Activated CD4-positive, alpha-beta T cell treated with anti-CD3 and anti-CD28 coated beads for 36 hours (primary cell): Measurements from ENCODE around the gene PHF13. TPM values are rescaled to one million over a fixed set of nuclear protein-coding genes. Genes with fewer than 3 reads are reported as not detected.

Experiments used
- ATAC-seq: fragments of 200-7000 bp; cut with Tn5 transposase; one replicate; pipeline ENCODE4 v1.10.0; 2021; ENCODE audit warnings: mild to moderate bottlenecking, moderate library complexity
- CTCF ChIA-PET: fragments of 350-600 bp; sonication (Branson Sonifier 250); formaldehyde crosslinking; loops from one replicate; lab custom pipeline; 2021; ENCODE audit warnings: antibody characterized with exemption; lab: Charles Lee
- POLR2A ChIA-PET: fragments of 350-600 bp; sonication (Branson Sonifier 250); formaldehyde crosslinking; loops from one replicate; lab custom pipeline; 2021; ENCODE audit warnings: antibody characterized with exemption, inconsistent platforms; lab: Charles Lee
- DNase-seq: peaks from one replicate; pipeline ENCODE4 v3.0.0-alpha.2; 2020
- H3K27ac Mint-ChIP-seq: one replicate; pipeline ENCODE4 v1.8.0; 2021; ENCODE audit warnings: mixed read lengths
- H3K27me3 Mint-ChIP-seq: one replicate; pipeline ENCODE4 v1.8.0; 2021; ENCODE audit warnings: mixed read lengths
- H3K36me3 Mint-ChIP-seq: one replicate; pipeline ENCODE4 v1.8.0; 2021; ENCODE audit warnings: low read depth, mixed read lengths
- H3K4me1 Mint-ChIP-seq: one replicate; pipeline ENCODE4 v1.8.0; 2021; ENCODE audit warnings: mixed read lengths
- H3K4me3 Mint-ChIP-seq: one replicate; pipeline ENCODE4 v1.8.0; 2021; ENCODE audit warnings: mild to moderate bottlenecking, moderate library complexity, mixed read lengths
- H3K9me3 Mint-ChIP-seq: one replicate; pipeline ENCODE4 v1.8.0; 2021; ENCODE audit warnings: low read depth, mixed read lengths
- intact Hi-C, 2 experiments: fragments of 100-400 bp; cut with DNase I in 1 of 2; cut with micrococcal nuclease in 1 of 2; formaldehyde crosslinking; loops; one replicate each; pipeline versions ENCODE4 v1.14.2 to v1.15.1; 2022 to 2024; cut with DNase I, micrococcal nuclease
- total RNA-seq, 2 experiments: library from RNA; stranded (reverse); gene quantifications; one replicate each; pipeline ENCODE4 v1.2.3, GENCODE V29; 2021

Gene PHF13
- 10 to 100 TPM; 13.2 to 13.6 TPM for total RNA-seq

DNA sequence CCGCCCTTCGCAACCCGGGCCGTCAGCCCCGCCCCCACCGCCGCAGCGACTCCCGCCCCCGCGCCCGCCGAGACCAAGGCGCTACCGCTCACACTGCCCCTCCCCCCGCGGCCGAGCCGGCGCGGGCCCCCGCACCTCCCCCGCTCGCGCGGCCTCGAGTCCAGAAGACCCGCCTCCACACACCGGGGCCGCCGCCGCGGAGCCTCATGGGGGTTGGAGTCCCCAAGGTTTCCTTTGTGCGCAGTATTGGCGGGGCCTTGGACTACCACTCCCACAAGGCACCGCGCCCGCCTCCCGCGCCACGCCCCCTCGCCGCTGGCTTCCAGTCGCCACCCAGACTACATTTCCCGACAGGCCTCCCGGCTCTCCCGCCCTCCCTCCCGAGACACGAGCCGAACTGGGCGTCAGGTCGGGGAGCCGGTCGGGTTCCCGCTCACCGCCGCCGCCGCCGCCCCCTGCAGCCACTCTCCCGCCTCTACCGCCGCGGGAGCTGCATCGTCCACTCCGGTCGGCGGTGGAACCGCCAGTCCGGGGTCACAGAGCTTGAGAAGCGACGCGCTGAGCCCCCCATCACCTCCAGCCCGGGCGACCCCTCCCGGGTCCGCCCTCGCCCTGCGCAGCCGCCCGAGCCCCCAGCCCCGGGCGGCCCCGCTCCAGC, at the start of gene PHF13:
PHF13 (plus strand) TSS at position 371 of the 658 bp plus-strand sequence. CDS start 336 bp downstream, outside the sequence.
- H3K27ac Mint-ChIP-seq = peak within 1 kb of the TSS; percentile 87
- intact Hi-C loops = loop anchor here (1.0 kb wide), 9 partner anchors 10 to 414 kb away; partner anchors contain the start of genes CAMTA1 (in 1 of the 2), DNAJC11 (in 1 of the 2), NOL9 (in 1 of the 2) and RPL22 (in 1 of the 2)
- DNase-seq = peak; percentile 100
- peaks cover 20% of the 10 kb centered on the region for H3K4me1 Mint-ChIP-seq
- peaks cover 6% of the 10 kb centered on the region for H3K36me3 Mint-ChIP-seq
- H3K27me3 Mint-ChIP-seq = no peaks in the 10 kb centered on the region
- POLR2A ChIA-PET = interaction anchor here (0.8 to 1.2 kb wide), 2 partner anchors 9 to 12 kb away, joined by 4 to 6 read pairs; no protein-coding TSS in a partner anchor
- ATAC-seq = peak; percentile 98
- CTCF ChIA-PET = interaction anchor here (1.1 kb wide), 1 partner anchor 12 kb away, joined by 3 read pairs; no protein-coding TSS in a partner anchor
- peak within 1 kb of the TSS; percentile 80 for H3K4me3 Mint-ChIP-seq
- H3K9me3 Mint-ChIP-seq = no peaks in the 10 kb centered on the region

DNA sequence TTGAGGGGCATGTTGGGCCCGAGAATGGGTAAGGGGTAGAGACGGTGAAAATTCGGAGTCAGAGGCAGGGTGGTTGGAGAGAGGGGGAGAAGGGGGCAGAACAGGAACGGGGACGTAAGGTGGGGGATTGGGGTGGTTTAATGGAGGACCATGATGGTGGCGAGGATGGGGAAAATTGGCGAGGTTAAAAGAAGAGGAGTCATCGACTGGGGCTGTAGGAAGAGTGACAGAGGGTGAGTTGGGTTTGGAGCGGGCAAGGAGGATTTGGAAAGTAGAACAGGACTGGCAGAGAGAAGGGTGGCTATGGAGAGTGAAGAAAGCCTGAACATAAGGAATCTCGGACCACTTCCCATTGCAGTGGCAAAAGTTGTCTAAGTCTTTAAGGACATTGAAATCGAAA, 44.5 kb upstream of the PHF13 start:
- peaks cover 5% of the 10 kb centered on the region for H3K9me3 Mint-ChIP-seq
- H3K27ac Mint-ChIP-seq = no peak overlapping the region
- H3K36me3 Mint-ChIP-seq = no peaks in the 10 kb centered on the region
- ATAC-seq (no peak), DNase-seq (no peak)
- CTCF ChIA-PET = interaction anchor here (0.7 kb wide), 1 partner anchor 114 kb away, joined by 3 read pairs; no protein-coding TSS in a partner anchor
- no peak overlapping the region for H3K4me3 Mint-ChIP-seq
- intact Hi-C loops = no loop called here
- POLR2A ChIA-PET = no interaction called here
- H3K27me3 Mint-ChIP-seq = no peaks in the 10 kb centered on the region
- no peaks in the 10 kb centered on the region for H3K4me1 Mint-ChIP-seq

DNA sequence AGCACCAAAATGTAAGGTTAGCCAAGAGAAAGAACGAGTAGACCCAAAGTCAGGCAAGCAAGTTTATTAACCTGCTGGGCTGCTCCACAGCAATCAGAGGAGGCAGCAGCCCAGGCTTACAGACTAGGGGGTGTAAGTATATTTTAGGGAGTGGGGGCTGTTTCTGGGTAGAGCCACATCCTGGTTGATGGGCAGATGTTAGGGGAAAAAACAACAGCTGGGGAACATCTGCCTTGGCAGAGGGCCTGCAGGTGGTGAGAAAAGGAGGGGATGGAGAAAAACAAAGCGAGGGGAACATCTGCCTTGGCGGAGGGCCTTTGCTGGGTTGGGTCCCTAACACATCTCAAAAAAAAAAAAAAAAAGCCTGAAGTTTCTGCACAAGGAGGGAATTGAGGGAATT, 43.4 kb upstream of the PHF13 start:
- intact Hi-C loops = no loop called here
- Mint-ChIP-seq H3K27ac (no peak overlapping the region), H3K4me3 (no peak overlapping the region), H3K36me3 (no peaks in the 10 kb centered on the region), H3K9me3 (peaks cover 5% of the 10 kb centered on the region), H3K4me1 (no peaks in the 10 kb centered on the region), H3K27me3 (no peaks in the 10 kb centered on the region)
- POLR2A ChIA-PET = interaction anchor here (0.9 kb wide), 1 partner anchor 17 kb away, joined by 3 read pairs; no protein-coding TSS in a partner anchor
- no peak for DNase-seq
- CTCF ChIA-PET = interaction anchor here (1.3 kb wide), 1 partner anchor 15 kb away, joined by 3 read pairs; the partner anchor contains the start of gene TAS1R1
- ATAC-seq = no peak

DNA sequence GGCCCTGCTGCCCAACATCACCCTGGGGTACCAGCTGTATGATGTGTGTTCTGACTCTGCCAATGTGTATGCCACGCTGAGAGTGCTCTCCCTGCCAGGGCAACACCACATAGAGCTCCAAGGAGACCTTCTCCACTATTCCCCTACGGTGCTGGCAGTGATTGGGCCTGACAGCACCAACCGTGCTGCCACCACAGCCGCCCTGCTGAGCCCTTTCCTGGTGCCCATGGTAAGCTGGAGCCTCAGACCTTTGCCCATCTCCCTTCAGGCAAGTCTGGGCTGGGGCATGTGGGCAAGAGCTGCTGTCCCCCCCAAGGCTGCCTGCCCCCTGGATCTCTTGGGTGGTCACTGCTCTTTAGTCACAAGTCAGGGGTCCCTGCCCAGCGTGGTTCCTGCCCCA, 42.5 kb upstream of the PHF13 start:
- ChIA-PET POLR2A (no interaction called here), CTCF (interaction anchor here (1.3 kb wide), 1 partner anchor 16 kb away, joined by 3 read pairs; the partner anchor contains the start of gene TAS1R1)
- Mint-ChIP-seq H3K36me3 (no peaks in the 10 kb centered on the region), H3K4me3 (no peak overlapping the region), H3K4me1 (no peaks in the 10 kb centered on the region), H3K9me3 (peaks cover 5% of the 10 kb centered on the region), H3K27ac (no peak overlapping the region), H3K27me3 (no peaks in the 10 kb centered on the region)
- DNase-seq (no peak), ATAC-seq (no peak)
- intact Hi-C loops = no loop called here

DNA sequence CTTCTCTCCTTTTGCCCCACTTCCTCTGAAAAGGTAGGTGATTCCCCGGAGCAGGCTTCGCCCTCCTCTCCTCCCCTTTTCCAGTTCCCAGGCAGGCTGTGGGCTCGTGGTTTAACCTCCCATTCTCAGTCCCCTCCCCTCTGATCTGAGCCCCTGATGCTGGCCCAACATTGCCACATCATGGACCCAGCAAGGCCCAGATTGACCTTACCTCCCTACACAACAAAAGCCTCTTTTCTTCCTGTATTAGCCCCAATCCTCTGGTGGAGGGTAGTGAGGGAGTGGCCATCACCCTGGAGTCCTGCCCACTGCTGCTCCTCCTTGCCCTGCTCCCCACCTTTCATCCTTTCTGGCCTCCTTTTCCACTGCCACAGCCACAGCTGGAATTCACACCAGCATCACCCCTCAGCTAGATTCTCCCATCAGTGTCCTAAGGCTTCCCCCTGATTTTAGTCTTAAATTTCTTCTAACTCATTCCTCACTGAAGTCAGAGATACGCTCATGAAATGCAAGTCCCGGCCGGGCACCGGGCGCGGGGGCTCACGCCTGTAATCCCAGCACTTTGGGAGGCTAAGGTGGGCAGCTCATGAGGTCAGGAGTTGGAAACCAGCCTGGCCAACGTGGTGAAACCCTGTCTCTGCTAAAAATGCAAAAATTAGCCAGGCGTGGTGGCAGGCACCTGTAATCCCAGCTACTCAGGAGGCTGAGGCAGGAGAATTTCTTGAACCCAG, 40.7 kb upstream of the PHF13 start:
- no peak overlapping the region for H3K4me3 Mint-ChIP-seq
- intact Hi-C loops = no loop called here
- ATAC-seq = no peak
- ChIA-PET CTCF (no interaction called here), POLR2A (no interaction called here)
- H3K9me3 Mint-ChIP-seq = peaks cover 5% of the 10 kb centered on the region
- DNase-seq = no peak
- H3K4me1 Mint-ChIP-seq = no peaks in the 10 kb centered on the region
- no peaks in the 10 kb centered on the region for H3K27me3 Mint-ChIP-seq
- no peaks in the 10 kb centered on the region for H3K36me3 Mint-ChIP-seq
- no peak overlapping the region for H3K27ac Mint-ChIP-seq

DNA sequence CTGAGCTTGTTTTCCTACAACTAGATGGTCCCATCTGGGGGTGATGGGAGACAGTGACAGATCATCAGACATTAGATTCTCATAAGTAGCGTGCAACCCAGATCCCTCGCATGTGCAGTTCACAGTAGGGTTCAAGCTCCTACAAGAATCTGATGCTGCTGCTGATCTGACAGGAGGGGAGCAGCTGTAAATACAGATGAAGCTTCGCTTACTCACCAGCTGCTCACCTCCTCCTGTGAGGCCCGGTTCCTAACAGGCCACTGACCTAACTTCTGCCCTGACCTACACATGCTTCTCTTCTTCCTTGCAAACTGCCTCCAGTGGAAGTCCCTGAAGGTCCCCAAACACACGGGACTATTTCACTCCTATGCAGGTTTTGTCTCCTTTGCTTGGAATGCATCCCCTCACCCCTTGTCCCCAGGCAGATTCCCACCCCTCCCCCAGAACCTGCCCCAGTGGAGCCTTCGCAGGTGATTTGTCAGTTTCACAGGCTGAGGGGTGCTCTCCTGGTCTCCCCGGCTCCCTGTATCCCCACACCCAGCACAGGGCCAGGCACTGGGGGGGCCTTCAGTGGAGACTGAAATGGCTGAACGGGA, 39.4 kb upstream of the PHF13 start:
- no peak overlapping the region for H3K27ac Mint-ChIP-seq
- CTCF ChIA-PET = no interaction called here
- ATAC-seq (no peak), DNase-seq (no peak)
- intact Hi-C loops = no loop called here
- H3K27me3 Mint-ChIP-seq = no peaks in the 10 kb centered on the region
- no peaks in the 10 kb centered on the region for H3K36me3 Mint-ChIP-seq
- peaks cover 5% of the 10 kb centered on the region for H3K9me3 Mint-ChIP-seq
- peaks cover 1% of the 10 kb centered on the region for H3K4me1 Mint-ChIP-seq
- no peak overlapping the region for H3K4me3 Mint-ChIP-seq
- POLR2A ChIA-PET = no interaction called here

DNA sequence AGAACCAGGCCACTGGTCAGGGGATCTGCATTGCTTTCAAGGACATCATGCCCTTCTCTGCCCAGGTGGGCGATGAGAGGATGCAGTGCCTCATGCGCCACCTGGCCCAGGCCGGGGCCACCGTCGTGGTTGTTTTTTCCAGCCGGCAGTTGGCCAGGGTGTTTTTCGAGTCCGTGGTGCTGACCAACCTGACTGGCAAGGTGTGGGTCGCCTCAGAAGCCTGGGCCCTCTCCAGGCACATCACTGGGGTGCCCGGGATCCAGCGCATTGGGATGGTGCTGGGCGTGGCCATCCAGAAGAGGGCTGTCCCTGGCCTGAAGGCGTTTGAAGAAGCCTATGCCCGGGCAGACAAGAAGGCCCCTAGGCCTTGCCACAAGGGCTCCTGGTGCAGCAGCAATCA, 38.7 kb upstream of the PHF13 start:
- DNase-seq (no peak), ATAC-seq (no peak)
- H3K4me3 Mint-ChIP-seq = no peak overlapping the region
- H3K27me3 Mint-ChIP-seq = no peaks in the 10 kb centered on the region
- peaks cover 7% of the 10 kb centered on the region for H3K4me1 Mint-ChIP-seq
- intact Hi-C loops = no loop called here
- no peaks in the 10 kb centered on the region for H3K36me3 Mint-ChIP-seq
- no peak overlapping the region for H3K27ac Mint-ChIP-seq
- ChIA-PET POLR2A (interaction anchor here (0.6 kb wide), 1 partner anchor 20 kb away, joined by 4 read pairs; the partner anchor contains the start of gene NOL9), CTCF (no interaction called here)
- peaks cover 5% of the 10 kb centered on the region for H3K9me3 Mint-ChIP-seq

DNA sequence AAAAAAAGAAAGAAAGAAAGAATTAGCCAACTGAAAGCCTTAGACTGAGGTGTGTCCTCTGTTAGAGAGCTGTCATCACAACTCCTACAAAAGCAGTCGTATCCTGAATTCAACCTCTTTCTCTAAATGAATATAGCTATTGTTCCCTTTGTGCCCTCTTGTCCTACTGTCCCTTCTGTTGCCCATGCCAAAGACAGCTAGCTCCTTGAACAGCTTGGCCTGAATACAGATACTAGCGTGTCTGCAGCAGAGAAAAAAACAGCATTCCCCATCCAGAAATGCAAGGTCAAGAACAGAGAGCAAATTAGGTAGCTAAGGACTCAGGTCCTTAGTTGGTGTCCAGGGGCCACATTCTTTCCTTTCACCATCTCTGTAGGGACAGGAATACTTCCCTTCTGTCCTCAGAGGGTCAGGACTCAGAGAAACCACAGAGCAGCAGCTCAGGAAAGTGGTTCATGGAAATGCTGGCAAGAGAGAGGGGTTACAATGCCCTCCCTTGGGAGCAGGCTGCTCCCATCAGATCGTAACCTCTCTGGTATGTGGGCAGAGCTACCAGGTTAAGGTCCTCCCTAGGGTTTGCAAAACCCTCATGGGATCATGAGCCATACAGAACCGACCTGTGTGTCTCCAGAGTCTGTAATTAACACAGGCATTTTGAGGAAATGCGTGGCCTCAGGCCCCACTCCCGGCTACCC, 35.6 kb upstream of the PHF13 start:
- no peak overlapping the region for H3K4me3 Mint-ChIP-seq
- ChIA-PET CTCF (interaction anchor here (0.6 to 2.5 kb wide), 2 partner anchors 23 to 1196 kb away, joined by 3 to 15 read pairs; partner anchors contain the start of genes NOL9 and TAS1R1), POLR2A (interaction anchor here (0.5 kb wide), 1 partner anchor 25 kb away, joined by 3 read pairs; no protein-coding TSS in a partner anchor)
- H3K27ac Mint-ChIP-seq = no peak overlapping the region
- no peak for ATAC-seq
- no peaks in the 10 kb centered on the region for H3K27me3 Mint-ChIP-seq
- peaks cover 28% of the 10 kb centered on the region for H3K4me1 Mint-ChIP-seq
- intact Hi-C loops = no loop called here
- peaks cover 5% of the 10 kb centered on the region for H3K36me3 Mint-ChIP-seq
- H3K9me3 Mint-ChIP-seq = no peaks in the 10 kb centered on the region
- no peak for DNase-seq

DNA sequence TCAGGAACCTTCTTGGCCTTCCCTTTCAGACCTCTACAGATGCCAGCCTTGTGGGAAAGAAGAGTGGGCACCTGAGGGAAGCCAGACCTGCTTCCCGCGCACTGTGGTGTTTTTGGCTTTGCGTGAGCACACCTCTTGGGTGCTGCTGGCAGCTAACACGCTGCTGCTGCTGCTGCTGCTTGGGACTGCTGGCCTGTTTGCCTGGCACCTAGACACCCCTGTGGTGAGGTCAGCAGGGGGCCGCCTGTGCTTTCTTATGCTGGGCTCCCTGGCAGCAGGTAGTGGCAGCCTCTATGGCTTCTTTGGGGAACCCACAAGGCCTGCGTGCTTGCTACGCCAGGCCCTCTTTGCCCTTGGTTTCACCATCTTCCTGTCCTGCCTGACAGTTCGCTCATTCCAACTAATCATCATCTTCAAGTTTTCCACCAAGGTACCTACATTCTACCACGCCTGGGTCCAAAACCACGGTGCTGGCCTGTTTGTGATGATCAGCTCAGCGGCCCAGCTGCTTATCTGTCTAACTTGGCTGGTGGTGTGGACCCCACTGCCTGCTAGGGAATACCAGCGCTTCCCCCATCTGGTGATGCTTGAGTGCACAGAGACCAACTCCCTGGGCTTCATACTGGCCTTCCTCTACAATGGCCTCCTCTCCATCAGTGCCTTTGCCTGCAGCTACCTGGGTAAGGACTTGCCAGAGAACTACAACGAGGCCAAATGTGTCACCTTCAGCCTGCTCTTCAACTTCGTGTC, 34.7 kb upstream of the PHF13 start:
- no peak for ATAC-seq
- Mint-ChIP-seq H3K27me3 (no peaks in the 10 kb centered on the region), H3K36me3 (peaks cover 5% of the 10 kb centered on the region), H3K9me3 (no peaks in the 10 kb centered on the region), H3K4me3 (peak overlapping the region; percentile 92), H3K27ac (peak overlapping the region; percentile 89), H3K4me1 (peaks cover 28% of the 10 kb centered on the region)
- ChIA-PET CTCF (interaction anchor here (0.7 to 2.5 kb wide), 2 partner anchors 24 to 30 kb away, joined by 3 to 15 read pairs; partner anchors contain the start of genes NOL9 and TAS1R1), POLR2A (interaction anchor here (1.6 kb wide), 1 partner anchor 21 kb away, joined by 6 read pairs; no protein-coding TSS in a partner anchor)
- no peak for DNase-seq
- intact Hi-C loops = loop anchor here (1.0 kb wide), 5 partner anchors 23 to 185 kb away; partner anchors contain the start of genes ACOT7 (in 1 of the 2), NOL9 (in 1 of the 2) and PHF13 (in 1 of the 2)
